Fibroblast of lung (primary cell): ENCODE results near the gene GTPBP2.

Source experiments
- EZH2 ChIP-seq: IDR thresholded peaks from 2 replicates; pipeline ENCODE4 v1.5.1; 2012; ENCODE audit warnings: low read length, control low read depth, mild to moderate bottlenecking; ENCODE audit errors: missing control alignments
- TF ChIP-seq, protein P1 (sequence below), 2 donors: IDR thresholded peaks in 1 of 2; conservative IDR thresholded peaks in 1 of 2; 1 replicate in 1 of 2; 2 replicates in 1 of 2; pipeline ENCODE4 v1.5.1; 2011 to 2012; ENCODE audit warnings: low read length in 2 of 2, control low read depth in 1 of 2, inconsistent platforms in 1 of 2, low read depth in 1 of 2, mild to moderate bottlenecking in 1 of 2

DNA sequence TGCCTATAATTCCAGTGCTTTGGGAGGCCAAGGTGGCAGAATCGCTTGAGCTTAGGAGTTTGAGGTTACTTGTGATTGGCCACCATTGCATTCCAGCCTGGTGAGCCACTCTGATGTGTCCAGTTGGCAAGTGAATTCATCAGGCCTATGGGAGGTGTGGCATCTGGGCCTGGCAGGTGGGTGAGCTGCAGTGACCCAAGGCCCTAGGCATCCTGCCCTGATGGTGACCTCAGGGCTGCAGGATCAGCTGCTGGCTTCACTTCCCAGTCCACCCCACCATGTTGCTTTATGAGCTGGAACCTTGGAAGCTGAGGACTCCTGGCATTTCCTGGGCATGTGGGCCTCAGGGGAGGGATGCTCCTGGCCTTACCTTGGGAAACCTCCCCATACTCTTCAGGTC lies 36.3 kb upstream of the GTPBP2 start:
- TF ChIP-seq, protein P1, sequence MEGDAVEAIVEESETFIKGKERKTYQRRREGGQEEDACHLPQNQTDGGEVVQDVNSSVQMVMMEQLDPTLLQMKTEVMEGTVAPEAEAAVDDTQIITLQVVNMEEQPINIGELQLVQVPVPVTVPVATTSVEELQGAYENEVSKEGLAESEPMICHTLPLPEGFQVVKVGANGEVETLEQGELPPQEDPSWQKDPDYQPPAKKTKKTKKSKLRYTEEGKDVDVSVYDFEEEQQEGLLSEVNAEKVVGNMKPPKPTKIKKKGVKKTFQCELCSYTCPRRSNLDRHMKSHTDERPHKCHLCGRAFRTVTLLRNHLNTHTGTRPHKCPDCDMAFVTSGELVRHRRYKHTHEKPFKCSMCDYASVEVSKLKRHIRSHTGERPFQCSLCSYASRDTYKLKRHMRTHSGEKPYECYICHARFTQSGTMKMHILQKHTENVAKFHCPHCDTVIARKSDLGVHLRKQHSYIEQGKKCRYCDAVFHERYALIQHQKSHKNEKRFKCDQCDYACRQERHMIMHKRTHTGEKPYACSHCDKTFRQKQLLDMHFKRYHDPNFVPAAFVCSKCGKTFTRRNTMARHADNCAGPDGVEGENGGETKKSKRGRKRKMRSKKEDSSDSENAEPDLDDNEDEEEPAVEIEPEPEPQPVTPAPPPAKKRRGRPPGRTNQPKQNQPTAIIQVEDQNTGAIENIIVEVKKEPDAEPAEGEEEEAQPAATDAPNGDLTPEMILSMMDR (conservative IDR thresholded peaks at IDR 0.05 in 1 of 2, IDR thresholded peaks at IDR 0.05 in 1 of 2; ENCODE audit: low read depth in 1 of 2, low read length in 2 of 2), result no peak
- TF ChIP-seq EZH2, result no peak
